GM13977 (cell line): ENCODE measurements around the gene THSD8.

Experiments used
- DNase-seq: peaks from one replicate; pipeline ENCODE4 v3.0.0; 2012; ENCODE audit warnings: low spot score
- CTCF ChIP-seq: IDR thresholded peaks from 2 replicates; pipeline ENCODE4 v1.5.1; 2012; ENCODE audit warnings: mild to moderate bottlenecking, control low read depth; ENCODE audit not compliant: insufficient read depth; ENCODE audit errors: extremely low read depth, missing control alignments
- in situ Hi-C: fragments of 300-500 bp; cut with MboI; formaldehyde crosslinking; loops from one replicate; pipeline ENCODE4 v1.12.0; 2022; ENCODE audit warnings: low sequenced_read_pairs, low pct_unique_long_range_greater_than_20kb, mixed read lengths, inconsistent platforms; ENCODE audit not compliant: unreplicated experiment

The THSD8 gene

GRCh38 chr19:12801466-12802266 is at the start of gene THSD8, which contains the start of gene PRDX2:
TSS of gene THSD8 (plus strand) at chr19:12802069. CDS start at chr19:12802072, 3 bp downstream.
TSS of gene PRDX2 (minus strand) at chr19:12801800. CDS start at chr19:12801261, 539 bp downstream.
- DNase-seq: peak; percentile 85
- in situ Hi-C loops: no loop called here
- TF ChIP-seq CTCF: no peak

- TF ChIP-seq CTCF: no peak
- no peak for DNase-seq
- in situ Hi-C loops: loop anchor here (10.0 kb wide), 1 partner anchor 190 kb away; no protein-coding TSS in a partner anchor
Measured at GRCh38 chr19:12754465-12755196, 47.2 kb upstream of the THSD8 start.

DNA sequence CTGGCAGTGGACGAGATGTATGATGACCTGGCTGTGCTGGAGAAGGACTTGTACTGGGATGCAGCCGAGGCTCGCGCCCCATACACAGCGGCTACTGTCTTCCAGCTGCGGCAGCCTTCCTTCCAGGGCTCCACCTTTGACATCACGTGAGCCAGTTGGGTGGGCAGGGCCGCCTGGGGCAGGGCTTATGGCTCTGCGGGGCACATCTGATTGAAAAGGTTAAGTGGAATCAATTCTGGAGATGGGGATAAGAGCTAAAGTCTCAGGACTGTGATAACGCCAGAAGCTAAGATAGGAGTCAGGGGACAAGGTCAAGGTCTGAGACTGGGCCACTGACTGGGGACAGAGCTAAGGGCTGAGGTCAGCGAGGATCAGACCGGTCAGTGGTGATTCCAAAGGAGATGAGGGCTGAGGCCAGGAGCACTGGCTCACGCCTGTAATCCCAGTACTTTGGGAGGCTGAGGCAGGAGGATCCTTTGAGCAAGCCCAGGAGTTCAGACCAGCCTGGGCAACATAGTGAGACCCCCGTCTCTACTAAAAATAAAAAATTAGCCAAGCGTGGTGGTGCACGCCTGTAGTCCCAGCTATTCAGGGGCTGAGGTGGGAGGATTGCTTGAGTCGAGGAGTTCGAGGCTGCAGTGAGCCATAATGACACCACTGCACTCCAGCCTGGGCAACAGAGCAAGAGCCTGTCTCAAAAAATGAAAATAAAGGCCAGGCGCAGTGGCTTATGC is 45.6 kb upstream of the THSD8 start:
- in situ Hi-C loops: loop anchor here (10.0 kb wide), 1 partner anchor 192 kb away; no protein-coding TSS in a partner anchor
- DNase-seq: no peak
- TF ChIP-seq CTCF: no peak

GRCh38 chr19:12757544-12758274 is 44.2 kb upstream of the THSD8 start:
- DNase-seq: peak; percentile 88
- peak; percentile 92 for TF ChIP-seq CTCF
- in situ Hi-C loops: loop anchor here (10.0 kb wide), 1 partner anchor 193 kb away; no protein-coding TSS in a partner anchor

DNA sequence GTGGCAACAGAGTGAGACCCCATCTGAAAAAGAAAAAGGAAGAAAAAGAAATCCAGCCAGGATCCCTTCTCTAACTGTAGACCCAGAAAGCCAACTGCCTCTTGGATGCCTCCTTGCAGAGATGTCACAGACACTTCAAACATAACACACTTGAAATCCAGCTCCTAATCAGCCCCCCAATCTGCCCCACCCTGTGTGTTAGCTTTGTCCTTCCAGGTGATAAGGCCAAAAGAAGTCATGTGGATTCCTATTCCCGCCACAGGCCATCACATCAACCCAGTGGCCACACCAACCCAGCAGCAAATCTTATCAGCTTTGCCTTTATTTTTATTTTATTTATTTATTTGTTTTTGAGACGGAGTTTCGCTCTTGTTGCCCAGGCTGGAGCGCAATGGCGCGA is 42.2 kb upstream of the THSD8 start:
- in situ Hi-C loops: loop anchor here (10.0 kb wide), 2 partner anchors 85 to 195 kb away; no protein-coding TSS in a partner anchor
- TF ChIP-seq CTCF: no peak

GRCh38 chr19:12763100-12763499 is 38.8 kb upstream of the THSD8 start:
- no peak for TF ChIP-seq CTCF
- in situ Hi-C loops: loop anchor here (10.0 kb wide), 1 partner anchor 82 kb away; no protein-coding TSS in a partner anchor
- no peak for DNase-seq

More for the DNA sequence above, 42.2 kb upstream of the THSD8 start:
- DNase-seq: no peak
